T-helper 2 cell treated with Interferon-gamma antibody and Interleukin-4, amounts not matched to agents 100 ng/mL and 5 ng/mL, for 36 hours (primary cell): Measurements from ENCODE around the gene NADSYN1. TPM values are rescaled to one million over a fixed set of nuclear protein-coding genes. Genes with fewer than 3 reads are reported as not detected.

Experiments
- intact Hi-C: fragments of 100-400 bp; cut with micrococcal nuclease; formaldehyde crosslinking; loops from one replicate; pipeline ENCODE4 v1.15.1; 2023
- total RNA-seq: library from RNA; stranded (reverse); gene quantifications from 2 replicates; pipeline ENCODE4 v1.2.3, GENCODE V29; 2022

NADSYN1 gene
- total RNA-seq, 1 donor from 2014 or later = 109 TPM

DNA sequence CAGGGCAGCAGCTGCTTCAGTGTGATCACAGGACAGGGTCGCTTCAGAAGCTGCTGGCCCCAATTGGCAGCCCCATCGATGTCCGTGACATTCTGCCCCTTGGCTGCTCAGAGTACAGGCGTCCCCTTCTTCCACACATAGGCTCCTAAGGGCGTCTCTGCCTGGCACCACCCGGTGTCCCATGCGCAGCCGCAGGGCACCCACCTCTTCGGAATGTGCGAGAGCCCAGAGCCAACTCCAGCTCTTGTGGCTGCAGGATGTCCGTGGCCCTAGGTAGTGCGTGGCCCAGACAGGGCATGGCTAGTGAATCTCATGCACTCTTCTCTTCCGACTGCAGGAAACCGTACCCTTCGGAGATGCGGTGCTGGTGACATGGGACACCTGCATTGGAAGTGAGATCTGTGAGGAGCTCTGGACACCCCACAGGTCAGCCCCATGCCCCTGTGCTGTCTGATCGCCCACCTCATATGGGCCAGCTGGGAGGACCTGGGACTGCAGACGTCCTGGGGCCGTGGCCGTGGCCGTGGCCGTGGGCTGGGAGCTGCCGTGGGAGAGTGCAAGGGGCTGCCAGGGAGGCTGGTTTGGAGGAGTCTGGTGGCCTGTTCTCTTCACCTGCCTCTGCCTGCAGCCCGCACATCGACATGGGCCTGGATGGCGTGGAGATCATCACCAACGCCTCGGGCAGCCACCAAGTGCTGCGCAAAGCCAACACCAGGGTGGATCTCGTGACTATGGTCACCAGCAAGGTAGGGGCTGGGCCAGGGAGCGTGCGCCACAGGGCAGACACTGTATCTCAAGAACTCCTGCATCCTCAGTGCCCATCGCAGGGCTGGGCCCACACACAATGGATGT, 20.2 kb downstream of the NADSYN1 start:
- intact Hi-C loops = no loop called here

DNA sequence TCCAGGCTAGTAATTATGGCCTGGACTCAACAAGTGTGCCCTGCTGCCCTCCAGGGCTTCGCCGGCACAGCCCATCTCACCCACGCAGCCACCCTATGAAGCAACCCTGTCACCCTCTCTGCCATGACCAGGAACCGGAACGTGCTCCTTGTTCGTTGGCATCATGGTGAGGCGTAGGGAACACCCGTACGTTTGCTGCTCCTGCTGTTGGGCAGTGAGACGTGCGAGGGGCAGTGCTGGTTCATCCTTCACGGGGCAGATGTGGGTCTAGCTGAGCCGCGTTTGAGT, 20.7 kb downstream of the NADSYN1 start:
- intact Hi-C loops = no loop called here

- intact Hi-C loops = no loop called here
Observed at GRCh38 chr11:71474141-71474770, 21.3 kb downstream of the NADSYN1 start.

- intact Hi-C loops = no loop called here
Observed at GRCh38 chr11:71474771-71475483, 21.9 kb downstream of the NADSYN1 start.

DNA sequence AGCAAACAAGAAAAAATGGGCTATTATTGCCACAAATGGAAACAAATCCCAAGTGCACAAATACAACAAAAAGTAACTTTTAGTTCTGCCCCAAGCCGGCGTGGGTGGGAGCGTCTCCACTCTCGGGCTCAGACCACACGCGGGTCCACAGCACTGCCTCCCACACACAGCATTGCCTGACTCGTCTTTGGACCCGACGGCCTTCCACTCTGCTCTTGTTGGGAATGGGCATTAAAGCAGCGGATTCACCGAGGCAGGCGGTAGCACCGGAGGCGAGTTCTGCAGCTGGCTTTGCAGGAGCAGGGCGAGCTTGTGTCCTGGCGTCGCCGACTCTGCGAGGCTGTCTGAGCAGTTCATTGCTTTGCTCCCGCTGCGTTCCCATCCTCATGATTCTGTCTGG, 23.0 kb downstream of the NADSYN1 start:
- intact Hi-C loops = no loop called here

DNA sequence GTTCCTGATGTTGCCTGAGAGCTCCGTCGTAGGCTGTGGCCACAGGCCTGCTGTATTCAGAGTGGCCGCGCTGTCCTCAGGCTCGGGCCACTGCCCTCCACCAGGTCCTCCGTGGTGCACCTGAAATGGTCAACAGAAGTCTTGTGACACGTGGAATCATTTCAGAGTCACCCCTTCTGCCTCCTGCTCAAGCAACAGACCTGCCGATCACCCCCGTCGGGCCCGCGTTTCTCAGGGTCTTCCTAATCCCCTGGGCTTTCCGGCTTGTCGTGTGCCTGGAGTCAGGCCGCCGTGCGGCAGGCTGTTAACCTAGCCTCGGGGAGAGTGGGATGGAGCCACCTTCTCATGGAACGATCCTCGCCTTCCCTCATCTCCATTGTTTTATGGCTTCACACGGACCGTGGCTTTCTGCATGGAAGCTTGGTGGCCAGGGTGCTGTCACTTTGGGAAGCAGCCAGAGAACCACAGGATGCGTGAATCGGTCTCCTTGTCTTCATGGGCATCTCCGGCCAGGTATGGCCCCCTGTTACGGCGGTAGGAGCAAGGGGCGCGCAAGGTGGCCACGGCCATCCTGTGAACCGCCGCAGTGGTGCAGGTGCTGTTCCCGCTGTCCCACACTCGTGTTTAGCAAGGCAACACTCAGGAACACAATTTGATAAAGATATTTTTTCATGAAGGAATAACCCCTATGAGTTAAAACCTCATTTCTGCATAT, 24.1 kb downstream of the NADSYN1 start:
- intact Hi-C loops = no loop called here

DNA sequence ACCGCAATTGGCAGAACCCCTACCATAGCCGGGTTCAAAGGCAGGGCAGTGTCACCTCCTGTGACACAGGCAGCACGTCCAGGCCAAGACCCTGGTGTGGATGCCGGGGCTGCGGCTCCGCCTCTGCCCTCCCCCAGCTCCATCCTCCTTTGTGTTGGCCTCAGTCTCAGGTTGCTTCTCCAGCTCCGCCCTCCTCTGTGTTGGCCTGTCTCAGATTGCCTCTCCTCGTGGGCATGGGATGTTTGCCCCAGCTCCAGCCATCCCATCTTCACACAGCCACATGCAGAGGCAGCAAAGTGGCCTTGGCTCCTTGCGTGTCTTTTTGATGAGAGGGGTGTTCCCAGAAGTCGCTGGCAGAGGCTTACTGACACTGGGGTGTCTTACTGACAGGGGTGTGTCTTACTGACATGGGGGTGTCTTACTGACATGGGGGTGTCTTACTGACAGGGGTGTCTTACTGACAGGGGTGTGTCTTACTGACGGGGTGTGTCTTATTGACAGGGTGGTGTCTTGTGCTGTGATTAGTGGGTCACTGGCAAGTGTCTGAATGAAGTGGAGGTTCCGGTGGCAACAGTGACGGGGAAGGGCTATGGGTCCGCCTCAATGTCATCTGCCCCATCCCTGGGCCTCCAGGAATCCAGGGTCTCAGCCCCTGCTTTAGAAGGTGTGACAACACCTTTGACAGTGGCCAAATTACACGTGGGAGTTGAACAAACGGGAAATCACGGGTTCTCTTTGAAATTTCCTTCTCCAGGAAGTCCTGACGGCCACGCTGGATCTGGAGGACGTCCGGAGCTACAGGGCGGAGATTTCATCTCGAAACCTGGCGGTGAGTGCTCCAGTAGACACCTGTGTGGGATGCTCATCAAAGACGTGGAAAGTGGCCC, 24.9 kb downstream of the NADSYN1 start:
- intact Hi-C loops = no loop called here

- intact Hi-C loops = no loop called here
Observed at GRCh38 chr11:71478528-71478840, 25.5 kb downstream of the NADSYN1 start.

DNA sequence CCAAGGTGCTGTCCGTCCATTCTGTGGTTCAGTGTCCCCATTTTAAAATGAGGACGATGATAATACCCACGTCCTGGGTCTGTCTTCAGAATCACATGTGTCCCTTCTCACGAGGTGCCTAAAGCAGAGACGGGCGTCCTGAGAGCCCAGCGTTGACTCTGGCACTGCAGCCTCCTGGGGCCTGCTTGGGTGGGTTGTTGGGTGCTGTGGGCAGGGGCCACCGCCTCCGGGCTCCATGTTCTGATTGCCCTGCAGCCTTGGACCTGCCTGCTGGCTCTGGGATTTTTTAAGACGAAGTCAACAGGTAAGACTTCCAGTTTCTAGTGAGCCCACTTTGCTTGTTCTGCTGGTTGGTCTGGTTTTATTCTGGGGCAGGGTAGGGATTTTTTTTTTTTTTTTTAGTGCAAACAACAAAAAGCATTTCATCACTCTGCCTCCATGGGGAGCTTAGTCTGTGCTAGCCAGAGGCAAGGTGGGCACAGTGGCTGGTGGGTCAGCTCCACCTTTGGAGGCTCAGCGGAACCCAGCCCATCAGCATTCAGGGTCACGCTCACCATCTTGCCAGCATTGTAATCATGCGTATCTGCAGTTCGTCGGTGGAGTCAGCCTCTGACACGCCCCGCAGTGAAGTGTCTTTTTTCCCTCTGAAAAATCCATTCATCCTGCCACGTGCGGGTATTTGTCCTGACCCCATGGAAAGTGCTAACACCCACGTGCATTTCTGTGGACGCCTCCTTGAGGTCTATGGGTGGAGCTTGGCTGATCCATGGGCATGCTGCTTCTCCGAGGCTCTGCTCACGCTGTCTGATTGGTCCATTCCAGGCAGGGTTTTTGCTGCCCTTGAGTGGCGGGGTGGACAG, 28.3 kb downstream of the NADSYN1 start:
- intact Hi-C loops = no loop called here

DNA sequence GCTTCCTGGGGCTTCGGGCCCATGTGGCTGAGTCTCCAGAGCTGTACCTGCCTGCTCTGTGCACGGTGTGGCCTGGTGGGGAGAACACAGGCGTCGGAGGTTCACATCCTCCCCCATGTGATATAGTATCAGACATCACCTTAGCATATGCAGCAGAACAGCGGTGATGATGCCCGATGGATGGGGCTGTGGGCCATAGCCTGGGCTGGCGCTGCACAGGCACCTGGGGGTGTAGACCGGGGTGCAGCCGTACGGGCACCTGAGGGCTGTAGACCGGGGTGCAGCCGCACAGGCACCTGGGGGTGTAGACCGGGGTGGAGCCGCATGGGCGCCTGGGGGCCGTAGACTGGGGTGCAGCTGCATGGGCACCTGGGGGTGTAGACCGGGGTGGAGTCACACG, 29.2 kb downstream of the NADSYN1 start:
- intact Hi-C loops = no loop called here

DNA sequence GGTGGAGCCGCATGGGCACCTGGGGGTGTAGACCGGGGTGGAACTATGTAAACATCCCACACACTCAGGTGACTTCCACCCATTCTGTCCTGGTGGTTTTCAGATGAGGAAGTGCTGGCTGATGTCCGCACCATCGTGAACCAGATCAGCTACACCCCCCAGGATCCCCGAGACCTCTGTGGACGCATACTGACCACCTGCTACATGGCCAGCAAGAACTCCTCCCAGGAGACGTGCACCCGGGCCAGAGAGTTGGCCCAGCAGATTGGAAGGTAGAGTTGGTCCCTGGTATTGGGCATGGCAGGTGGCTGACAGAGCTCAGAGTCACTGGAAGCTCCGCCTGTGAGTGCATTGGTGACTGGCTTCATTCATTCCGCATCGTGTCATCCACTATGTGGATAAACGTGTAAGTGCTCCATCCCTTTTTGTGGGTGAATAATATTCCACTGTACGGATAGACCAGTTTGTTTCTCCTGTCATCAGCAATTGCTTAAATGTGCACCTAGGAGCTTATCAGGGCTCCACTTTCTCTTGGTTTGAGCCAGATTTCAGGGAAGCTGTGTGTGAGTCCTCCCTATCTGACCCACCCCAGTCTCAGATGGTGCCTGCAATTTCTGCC, 29.9 kb downstream of the NADSYN1 start:
- intact Hi-C loops = no loop called here

DNA sequence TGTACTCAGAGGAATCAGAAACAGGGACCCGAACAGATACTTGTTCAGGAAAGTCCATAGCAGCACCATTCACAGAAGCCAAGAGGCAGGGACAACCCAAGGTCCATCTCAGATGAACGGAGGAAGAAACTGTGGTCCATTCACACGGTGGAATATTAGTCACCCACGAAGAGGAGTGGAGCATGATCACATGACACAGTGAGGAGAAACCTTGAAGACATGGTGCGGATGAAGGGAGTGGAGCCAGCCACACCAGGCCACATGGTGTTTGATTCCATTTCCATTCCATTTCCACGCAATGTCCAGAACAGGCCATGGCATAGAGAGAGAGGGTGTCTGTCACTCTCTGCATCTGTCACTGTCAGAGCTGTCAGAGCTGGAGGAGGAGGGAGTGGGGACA, 30.7 kb downstream of the NADSYN1 start:
- intact Hi-C loops = no loop called here

DNA sequence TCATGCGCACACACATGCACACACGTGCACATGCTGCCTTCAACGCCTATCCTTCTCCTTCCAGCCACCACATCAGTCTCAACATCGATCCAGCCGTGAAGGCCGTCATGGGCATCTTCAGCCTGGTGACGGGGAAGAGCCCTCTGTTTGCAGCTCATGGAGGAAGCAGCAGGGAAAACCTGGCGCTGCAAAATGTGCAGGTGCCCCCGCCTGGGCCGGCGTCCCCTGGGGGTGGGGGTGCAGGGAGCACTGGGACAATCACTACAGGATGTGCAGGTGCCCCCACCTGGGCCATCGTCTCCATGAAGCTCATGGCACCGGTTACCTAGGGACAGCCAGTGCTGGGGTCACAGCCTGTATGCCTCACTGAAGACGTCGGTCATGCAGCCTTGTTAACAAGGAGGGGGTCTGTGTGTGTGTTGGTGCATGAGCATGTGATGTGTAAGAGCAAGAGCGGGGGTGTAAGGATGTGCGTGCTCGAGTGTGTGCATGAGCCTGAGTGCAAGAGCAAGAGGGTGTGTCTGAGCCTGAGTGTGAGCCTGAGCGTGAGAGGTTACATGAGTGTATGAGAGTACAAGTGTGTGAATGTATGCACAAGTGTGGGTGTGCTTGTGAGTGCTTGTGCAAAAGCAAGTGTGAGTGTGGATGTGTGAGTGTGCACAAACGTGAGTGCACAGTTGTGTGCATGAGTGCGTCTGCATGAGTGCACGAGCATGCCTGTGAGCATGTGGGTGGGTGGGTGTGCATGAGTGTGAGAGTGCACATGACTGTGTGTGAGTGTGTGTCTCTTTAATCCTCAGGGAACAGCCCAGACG, 31.5 kb downstream of the NADSYN1 start:
- intact Hi-C loops = no loop called here

DNA sequence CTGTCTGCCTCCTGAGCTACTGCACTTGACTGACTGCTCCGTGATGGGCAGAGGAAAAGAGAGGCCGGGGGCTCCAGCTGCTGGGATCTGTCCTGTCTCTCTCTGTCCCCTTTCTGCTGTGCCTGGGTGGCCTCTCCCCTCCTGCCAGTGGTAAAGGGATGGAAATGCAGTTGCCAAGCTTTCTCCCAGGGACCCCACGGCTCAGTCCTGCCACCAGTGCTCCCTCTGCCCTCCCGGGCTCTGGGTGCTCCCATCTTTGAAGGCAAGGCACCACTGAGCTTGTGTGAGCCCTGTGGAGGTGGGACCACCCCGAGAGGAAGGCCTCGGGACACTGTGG, 32.0 kb downstream of the NADSYN1 start:
- intact Hi-C loops = no loop called here

- intact Hi-C loops = no loop called here
Observed at GRCh38 chr11:71485466-71485865, 32.5 kb downstream of the NADSYN1 start.

DNA sequence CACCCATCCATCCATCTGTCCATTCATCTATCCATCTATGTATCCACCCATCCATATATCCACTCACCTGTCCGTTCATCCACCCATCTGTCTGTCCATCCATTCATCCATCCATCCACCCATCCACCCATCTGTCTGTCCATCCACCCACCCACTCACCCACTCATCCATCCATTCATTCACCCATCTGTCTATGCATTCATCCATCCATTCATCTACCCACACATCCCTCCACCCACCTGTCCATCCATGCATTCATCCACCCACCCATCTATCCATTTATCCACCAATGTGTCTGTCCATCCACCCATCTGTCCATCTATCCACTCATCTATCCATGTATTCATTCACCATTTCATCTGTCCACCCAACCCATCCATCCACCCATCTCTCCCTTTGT, 33.3 kb downstream of the NADSYN1 start:
- intact Hi-C loops = no loop called here

DNA sequence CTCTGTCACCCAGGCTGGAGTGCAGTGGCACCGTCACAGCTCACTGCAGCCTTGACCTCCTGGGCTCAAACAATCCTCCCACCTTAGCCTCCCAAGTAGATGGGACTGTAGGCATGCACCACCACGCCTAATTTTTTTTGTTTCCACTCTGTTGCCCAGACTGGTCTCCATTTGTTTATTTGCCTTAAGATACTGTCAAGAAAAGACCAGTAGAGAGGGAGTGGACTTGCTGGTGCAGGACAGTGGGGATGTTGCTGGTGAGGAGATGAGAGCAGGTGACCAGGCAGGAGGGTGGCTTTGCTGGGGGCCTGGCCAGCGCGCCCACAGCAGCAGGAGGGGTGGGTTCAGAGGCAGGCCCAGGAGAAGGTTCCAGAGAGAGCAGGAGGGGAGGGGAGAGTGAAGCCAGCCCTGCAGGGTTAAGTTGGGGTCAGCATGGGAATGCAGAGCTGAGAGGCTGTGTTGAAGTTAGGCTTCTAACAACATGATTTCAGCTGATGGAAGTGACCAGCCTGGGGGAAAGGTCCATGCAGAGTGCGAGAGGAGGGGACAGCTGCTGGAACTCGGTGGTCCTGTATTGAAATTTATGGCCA, 35.8 kb downstream of the NADSYN1 start:
- intact Hi-C loops = no loop called here

DNA sequence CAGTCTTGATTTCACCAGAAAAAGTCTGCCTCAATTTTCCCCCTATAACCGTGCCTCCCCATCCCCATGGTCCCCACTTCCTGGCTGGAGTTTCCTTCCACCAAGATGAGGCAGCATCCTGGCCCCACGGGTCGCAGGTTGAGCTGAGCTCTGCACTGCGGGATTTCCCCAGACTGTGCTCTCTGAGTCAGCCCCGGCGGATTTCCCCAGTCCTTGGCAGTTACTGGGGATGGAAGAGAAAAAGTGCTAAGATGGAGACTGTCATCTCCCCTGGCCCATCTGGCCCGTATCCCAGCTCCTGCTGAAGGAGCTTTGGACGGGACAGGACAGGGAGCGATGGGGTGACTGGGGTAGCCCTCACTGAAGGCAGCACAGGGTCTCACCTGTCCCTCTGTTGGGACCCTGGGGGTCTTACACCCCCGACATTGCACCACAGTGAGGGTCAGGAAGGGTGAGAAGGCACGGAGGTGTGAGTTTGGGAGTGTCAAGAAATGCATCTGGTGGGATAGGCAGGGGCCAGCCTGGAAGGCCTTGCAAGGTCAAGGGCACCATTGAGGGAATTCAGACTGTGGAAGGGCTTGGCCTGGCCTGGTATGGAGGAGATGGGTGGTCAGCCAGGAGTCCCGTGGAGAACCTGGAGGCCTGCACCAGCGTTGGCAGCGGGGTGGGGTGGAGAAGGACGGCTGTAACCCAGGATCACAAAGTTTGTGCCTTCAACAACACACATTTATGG, 36.5 kb downstream of the NADSYN1 start:
- intact Hi-C loops = no loop called here
